ENCODE data around the gene MIOX.

The MIOX gene

DNA sequence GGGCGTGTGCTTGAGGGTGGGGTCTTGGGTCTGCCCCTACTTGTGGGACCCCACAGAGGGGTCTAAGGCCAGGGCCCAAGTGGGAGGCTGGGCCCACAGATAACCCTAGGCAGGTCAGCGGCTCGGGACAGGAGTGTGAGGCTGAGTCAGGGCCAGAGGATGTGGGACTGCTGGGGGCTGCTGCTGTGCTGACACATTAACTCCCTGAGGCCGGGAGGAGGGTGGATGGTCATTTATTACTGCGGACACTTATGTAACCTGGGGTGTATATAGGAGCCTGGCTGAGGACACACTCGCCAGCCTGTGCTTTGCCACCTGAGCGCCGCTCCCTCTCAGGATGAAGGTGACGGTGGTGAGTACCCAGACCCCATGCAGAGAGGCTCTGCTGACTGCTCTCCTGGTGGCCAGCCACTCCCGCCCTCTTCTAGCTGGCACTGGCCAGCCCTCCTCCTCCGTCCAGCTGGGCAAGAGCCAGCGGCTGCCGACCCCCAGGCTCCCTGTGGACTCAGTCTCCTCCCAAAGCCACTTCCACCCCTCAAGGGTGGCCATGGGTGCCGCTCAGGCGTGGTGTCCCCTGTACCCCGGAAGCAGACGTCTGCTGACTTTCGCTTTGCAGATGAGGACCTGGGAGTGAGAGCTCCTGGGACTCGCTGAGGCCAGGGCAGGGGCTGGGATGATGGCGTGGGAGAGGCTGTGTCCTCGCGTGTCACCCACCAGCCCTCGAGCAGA is at the start of gene MIOX:
Gene MIOX, plus strand, starts transcription at position 299 of the 729 bp plus-strand sequence. Its CDS starts 39 bp downstream, at position 338.
- DNase-seq, result peak; percentile 65

DNA sequence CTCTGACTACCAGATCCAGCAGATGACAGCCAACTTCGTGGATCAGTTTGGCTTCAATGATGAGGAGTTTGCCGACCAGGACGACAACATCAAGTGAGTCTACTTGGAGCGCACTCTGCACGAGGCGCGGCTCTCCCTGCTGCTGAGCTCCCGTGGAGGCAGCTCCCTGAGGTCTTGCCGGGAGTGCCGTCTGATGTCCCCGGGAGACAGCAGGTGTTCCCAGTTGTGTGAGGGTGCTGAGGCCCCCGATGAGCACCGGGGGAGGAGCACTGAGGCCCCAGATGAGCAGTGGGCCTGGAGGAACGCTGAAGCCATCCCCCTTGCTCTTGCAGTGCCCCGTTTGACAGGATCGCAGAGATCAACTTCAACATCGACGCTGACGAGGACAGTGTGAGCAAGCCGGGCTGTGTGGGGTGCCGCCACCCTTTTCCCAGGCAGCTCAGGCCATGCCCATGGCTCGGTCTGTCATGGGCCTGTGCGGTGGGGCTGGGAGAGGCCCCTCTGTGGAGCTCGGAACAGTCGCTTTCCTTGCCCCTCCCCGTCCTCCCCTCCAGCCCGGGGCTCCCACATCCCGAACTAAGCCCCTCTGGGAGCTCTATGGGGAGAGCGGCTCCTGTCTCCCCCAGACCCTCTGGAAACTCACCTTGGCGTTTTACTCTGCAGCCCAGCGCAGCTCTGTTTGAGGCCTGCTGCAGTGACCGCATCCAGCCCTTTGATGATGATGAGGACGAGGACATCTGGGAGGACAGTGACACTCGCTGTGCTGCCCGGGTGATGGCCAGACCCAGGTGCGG is 49.0 kb upstream of the MIOX start:
- DNase-seq, result peak; percentile 38

DNA sequence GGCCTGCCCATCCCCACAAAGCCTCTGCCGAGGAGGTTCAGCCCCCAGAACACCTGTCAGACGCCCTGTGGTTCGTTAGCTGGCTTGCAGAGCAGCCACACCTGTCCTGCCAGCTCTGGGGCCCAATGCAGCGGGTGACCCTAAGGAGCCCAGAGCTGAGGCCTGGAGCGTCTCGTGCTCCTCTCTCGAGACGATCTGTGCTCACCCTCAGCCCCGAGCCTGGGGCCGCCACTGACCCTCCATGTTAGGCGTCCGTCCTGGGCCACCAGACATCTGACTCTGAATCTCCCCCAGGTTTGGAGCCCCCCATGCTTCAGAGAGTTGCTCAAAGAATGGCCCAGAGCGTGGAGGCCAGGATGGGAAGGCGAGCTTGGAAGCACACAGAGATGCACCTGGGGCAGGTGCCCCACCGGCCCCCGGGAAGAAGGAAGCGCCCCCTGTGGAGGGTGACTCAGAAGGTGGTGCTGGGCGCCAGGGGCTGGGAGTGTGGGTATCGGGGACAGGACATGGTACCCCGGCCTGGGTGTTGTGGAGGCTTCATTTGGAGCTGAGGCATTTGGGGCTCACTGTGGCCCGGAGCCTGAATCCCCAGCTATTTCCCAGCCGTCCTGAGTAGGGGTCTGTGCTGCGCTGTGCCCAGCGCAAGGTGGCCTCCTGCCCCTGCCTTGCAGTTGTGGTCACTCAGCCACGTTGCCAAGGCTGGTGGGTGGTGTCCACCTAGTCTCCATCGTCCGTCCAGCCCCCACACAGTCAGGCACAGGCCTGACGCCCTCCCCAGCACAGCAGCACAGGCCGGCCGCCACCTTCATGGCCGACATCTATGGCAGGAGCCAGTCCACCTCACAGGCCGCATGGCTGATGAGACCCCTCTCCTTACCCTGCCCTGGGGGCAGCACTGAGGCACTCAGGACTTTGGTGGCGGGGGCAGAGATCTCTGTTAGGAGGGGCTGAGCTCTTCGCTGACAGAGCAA is 48.1 kb upstream of the MIOX start:
- no peak for DNase-seq

DNA sequence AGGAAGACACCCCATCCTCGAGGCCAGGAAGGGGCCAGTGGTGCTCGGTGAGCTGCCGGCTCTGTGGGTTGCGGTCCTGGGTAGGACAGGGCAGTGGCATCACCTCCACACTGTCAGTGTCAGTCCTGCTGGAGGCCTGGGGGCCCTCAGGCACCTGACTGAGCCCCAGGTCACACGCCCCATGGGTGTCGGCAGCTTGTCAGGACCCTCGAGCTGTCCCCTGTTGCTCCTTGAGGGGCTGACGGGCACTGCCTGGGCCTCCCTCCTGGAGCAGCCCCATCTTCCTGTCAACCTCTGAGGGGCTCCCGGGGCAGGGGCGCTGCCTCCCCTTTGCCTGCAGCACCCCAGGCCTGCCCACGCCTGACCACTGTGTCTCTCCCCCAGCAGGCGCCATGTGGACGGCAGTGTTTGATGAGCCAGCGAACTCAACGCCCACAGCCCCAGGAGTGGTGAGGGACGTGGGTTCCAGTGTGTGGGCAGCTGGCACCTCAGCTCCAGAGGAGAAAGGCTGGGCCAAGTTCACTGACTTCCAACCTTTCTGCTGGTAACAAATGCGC is 47.3 kb upstream of the MIOX start:
- DNase-seq, result no peak

DNA sequence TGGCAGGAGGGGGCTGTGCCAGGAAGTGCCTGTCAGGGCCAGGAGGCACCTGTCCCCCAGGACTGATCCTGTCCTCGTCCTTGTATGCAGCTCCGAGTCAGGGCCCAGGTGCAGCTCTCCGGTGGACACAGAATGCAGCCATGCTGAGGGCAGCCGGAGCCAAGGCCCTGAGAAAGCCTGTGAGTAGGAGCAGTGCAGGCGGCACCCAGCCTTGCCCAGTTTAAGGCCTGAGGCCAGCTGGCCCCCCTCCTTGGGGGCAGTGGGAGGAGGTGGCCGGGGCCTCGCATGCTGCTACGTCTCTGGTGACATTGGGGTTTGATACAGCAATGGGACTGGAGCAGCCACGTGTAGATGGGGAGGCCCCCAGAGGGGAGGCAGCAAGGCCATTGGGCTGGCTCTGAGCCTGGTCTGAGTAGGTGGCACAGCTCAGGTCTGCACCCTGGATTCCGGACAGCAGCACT is 46.8 kb upstream of the MIOX start:
- DNase-seq, result no peak

DNA sequence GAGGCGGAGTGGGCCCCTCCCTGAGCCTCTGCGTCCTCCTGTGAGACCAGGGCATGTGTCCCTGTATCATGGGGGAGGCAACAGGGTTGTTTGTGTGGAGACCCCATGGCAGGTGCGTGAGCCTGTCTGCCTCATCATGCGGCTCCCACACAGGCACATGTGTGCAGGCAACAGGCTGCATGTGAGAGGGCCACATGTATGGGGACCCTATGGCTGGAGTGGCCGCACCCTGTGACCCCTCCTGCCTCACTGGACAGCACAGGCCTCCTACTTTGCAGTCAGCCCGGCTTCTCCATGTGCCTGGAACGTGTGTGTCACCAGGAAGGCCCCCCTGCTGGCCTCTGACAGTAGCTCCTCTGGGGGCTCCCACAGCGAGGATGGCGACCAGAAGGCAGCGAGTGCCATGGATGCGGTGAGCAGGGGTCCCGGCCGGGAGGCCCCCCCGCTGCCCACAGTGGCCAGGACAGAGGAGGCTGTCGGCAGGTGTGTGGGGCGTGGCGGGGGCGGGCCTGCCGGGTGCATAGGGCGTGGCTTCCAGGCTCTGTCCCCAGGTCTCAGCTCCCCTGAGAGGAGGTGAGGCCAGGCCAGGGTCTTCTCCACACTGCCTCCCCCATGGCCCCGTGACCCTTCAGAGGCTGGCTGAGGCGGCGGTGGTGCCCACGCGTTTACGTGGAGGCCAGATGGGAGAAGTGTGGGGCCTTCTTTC is 46.0 kb upstream of the MIOX start:
- DNase-seq, result no peak

DNA sequence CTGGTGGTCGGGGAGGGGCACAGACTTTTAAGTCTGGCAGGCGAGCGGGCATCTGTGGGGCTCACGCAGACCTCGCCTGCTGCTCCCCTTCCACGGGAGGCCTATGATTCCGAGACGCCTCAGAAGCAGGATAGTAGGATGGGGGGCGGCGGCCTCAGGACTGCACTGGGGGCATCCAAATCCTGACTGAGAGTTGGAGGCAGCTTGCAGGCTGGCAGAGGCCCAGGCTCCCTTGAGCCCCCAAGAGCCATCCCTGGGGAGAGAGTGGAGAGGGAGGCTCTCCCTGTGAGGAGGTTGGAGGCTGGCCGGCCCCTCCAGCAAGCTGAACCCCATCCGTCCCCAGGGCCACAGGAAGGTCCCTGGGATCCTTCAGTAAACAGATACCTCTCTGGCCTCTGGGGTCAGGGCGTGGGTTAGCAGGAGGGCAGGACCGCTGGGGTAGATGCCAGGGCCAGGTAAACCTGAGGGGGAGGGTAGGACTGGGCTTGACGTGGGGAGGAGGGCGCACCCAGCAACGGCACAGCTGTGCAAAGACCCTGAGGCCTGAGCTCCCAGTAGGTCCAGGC is 45.1 kb upstream of the MIOX start:
- no peak for DNase-seq

DNA sequence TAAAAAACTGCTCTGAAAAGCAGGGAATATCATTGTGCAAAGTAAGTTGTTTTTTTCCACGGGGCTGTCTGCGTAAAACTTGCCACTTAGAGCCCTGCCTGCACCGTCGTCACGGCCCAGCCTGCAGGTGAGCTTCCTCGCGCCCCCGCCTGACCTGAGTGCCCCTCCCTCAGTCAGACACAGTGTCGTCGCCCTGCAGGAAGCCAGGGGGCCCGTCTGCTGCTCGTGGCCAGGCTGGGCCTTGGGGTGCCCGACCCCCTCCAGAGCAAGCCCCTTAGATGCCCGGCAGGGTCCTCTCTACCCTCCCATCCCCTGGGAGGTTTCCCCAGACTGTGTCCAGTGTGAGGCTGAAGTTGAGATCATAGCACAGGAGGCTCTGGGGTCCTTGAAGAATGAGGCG is 43.5 kb upstream of the MIOX start:
- no peak for DNase-seq

DNA sequence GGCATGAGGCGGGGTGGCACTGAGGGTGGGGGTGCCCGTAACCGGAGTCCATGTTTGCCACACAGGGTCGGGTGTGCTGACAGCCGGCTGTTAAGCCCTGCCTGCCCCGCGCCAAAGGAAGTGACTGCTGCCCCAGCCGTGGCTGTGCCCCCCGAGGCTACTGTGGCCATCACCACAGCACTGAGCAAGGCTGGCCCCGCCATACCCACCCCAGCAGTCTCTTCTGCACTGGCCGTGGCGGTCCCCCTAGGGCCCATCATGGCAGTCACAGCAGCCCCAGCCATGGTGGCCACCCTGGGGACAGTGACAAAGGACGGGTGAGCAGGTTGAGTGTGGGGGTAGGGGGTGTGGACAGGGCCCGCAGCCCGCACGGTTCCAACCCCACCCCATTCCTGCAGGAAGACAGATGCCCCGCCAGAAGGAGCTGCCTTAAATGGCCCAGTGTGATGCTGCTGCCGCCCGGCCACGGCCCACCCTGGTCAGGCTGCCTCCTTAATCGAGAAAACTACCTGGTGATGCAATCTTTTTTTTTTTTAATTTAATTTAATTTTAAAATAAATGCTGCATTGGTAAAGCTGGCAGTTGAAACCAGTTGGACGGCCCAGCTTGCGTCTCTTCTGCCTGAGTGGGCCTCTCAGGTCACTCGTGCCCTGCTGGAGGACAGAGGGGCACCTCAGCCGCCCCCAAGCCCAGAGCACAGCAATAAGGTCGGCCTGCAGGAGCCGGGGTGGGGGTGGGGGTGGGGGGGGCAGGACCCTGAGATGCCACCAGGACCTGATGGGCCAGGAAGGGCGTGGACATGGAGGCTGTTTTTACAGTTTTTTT is 42.6 kb upstream of the MIOX start:
- no peak for DNase-seq

DNA sequence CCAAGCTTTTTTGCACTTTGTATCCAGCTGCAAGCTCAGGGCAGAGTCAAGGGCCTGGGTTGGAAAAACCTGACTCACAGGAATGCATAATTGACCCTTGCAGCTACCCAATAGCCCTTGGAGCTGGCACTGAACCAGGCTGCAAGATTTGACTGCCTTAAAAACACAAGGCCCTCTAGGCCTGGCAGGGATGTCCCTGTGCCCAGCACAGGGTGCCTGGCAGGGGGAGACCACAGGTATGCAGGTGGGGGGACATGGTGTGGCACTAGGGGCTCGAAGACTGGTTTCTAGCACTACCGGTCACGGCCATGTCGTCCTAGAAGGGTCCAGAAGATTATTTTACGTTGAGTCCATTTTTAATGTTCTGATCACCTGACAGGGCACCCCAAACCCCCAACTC is 42.0 kb upstream of the MIOX start:
- DNase-seq, result no peak

DNA sequence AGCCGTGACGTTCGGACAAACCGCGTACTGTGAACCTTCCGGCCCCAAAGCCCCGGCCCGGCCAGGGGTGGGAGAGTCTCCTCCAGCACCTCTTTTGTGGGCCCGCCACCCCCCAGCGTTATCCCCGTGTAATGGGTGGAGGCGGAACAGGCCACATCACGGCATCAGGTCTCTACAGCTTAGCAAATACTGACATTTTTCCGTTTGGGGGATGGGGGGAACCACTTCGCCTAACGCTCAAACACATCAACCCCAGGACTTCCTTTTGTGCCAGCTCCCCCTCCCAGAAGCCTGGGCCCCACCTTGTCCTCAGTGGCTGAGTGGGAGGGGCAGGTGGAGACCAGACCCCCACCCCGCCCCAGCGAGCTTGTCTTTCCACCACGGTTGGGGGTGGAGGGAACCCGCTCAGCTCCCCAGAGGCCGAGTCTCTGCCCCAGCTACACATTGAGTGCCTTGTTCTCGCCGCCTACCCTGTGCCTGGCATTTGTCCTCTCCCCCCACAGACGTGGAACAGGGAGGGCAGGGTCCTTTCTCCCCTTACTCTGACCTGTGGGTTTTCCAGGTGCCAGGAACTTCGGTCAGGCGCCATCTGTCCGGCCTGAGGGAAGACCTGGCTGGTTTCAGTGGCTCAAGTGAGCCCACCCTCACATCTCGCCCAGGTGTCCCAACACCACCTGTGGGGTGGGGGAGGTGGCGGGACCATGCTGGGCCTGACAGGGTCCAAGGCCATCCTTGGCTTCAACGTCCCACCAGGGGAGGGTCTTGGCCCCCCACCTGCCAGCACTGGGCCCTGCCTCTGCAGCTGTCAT is 41.4 kb upstream of the MIOX start:
- no peak for DNase-seq

DNA sequence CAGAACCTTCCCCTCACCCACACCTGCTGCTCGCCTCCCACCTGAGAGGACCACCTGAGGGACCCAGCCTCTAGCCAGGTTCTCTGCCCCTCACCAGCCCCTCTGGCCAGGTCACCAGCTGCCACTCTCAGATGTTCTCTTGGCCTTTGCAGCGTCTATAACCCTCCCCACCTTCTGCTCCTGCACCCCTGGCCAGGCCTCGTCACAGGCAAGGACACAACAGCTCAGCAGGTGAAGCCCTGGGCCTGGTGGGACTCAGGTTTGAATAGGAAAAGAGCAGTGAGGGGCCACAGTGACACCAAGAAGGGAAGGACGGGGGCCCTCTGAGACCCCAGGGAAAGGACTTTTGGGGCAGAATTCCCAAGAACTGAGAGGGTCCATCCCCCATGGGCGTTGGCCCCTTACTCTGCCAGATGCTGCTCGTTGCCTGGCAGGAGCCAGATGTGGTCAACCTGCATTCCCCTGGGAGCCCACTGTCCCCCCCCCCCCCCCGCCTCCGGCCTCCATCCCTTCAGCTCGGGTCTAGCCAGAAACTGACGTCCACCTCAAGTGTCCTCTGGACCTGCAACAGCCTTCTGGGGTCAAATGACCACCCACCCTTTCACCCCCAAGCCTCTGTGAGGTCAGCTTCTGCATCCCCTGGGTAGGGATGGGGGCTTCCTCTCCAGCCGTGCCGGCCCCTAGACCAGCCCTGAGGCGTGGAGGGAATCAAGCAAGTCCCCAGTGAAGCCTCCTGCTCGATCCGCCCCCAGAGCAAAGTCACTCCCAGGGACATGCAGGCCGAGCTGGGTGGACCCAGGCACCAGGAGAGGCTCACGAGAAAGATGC is 40.6 kb upstream of the MIOX start:
- DNase-seq, result no peak

DNA sequence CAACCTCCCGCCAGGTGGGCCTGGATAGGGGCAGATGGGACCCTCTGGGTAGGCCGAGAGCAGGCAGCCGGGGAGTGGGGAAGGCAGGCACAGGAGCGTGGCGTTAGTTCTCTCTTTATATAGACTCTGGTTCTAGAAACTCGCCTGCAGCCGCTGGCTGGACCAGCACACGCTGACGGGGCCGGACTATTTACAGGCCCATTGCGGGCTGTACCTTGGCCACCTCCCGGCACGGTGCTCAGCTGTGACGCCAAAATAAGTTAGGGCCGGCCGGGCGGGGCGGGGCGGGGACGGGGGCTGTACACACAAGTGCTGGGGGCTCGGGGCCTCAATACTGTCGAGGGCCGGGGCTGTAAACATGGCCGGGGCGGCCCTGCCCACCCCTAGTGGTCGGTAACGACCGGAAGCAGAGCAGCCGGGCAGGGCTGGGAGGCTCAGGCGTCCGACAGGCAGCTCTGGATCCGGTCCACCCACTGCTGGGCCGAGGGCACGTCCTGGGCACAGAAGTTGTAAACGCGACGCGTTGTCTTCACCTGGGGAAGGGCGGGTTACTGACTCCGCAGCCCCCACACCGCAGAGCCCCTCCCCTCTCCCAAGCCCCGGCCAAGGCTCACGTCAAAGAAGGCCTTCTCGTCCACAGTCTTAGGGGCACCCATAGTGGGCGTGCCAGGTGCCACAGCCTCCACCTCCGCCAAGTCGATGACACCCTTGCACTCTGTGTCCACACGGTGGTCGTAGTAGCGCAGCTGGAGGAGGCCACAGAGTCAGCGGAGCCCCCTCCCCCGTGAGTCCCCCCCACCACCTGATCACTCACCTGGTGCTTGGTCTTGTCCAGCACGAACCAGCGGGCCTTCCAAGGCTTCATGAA is 39.7 kb upstream of the MIOX start:
- DNase-seq, result no peak

DNA sequence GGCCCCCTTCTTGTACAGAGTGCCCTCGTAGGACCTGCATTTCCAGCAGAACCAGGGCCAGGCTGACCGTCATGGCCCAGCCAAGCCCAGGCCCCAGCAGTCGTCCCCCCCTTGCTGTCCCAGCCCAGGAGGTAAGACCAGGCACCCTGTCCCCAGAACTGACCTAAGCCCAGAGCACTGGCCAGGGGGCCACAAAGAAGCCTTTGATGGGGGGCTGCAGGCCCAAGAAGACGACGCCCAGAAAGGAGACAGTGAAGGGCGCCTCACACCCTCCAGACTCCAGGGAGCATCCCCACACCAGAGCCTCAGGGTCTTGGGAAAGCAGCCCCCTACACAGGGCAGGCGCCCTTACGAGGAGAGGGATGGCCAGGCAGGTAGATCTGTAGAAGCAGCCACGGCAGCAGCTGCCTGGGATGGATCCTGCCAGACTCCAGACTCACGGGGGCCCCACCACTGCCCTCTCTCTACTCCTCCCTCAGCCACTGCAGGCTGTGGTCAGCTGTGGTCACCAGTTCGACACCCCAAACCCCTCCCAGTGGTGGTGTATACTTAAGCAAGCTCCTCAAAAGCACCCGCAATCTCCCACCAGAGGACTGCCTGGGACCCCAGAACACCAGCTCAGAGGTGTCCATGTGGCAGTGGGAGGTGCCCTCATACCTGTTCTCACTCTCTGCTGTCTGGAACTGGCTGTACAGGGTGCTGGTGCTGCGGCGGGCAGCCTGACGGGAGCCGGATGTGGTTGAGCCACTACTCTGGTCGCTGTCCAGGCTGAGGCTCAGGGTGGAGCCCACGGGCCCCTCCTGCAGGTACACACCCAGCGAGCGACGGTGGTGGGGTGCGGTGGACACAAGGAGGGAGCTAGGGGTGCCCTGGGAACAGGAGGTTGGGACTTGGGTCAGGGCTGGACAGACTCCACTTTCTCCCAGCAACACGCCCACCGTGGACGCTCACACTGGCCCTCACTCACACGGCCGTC is 38.8 kb upstream of the MIOX start:
- no peak for DNase-seq

DNA sequence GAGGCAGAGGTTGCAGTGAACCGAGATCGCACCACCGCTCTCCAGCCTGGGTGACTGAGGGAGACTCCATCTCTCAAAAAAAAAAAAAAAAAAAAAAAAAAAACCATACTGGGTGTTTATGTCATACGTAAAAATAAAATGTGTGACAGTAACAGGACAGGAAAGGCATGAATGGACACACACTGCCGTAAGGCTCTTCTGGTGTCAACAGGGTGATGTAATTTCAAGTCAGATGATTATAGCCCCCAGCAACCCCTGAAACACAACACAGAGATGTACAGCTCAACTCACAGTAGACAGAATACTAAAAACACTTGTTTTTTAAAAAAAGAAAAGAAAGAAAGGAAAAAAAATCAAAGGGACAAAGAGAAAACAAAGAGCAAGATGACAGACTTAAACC is 34.0 kb upstream of the MIOX start:
- DNase-seq, result no peak

DNA sequence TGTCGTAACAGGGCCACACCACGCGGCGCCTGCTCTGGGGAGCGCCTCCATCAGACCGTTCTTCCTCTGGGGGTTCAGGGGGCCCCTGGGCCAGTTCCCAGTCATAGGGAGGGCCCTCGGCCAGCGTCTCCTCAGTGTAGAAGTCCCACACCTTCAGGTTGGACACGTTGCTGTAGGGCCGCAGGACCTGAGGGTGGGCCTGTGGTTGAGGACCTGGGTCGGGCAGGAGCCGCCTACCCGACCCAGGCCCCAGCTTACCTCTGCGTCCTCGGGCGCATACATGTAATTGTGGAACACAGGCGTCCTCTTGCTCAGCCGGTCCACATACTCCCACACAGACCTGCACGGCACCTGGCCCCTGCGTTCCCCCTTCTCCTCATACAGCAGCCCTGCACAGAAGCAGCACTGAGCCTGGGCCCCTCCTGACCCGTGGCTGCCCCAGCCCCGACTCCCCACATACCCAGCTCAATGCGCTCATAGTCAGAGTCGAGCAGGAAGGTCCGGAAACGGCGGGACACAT is 32.0 kb upstream of the MIOX start:
- no peak for DNase-seq

All from islet precursor cell (in vitro differentiated cells).